Brain microvascular endothelial cell (primary cell): ENCODE measurements around the gene EZH2.
A peak's percentile ranks its signal among the peaks of the same experiment; 100 is the strongest.

Experiments
- DNase-seq: peaks from one replicate; pipeline ENCODE4 v3.0.0-alpha.2; 2020
- H3K27ac ChIP-seq: fragments of 250-450 bp; sonication (Bioruptor Pico); 2 replicates; pipeline ENCODE4 v1.5.1; 2020; ENCODE audit warnings: mild to moderate bottlenecking, moderate library complexity
- H3K27me3 ChIP-seq: fragments of 250-450 bp; sonication (Bioruptor Pico); replicated peaks from 2 replicates; pipeline ENCODE4 v1.5.1; 2020; ENCODE audit warnings: mild to moderate bottlenecking
- H3K36me3 ChIP-seq: fragments of 250-450 bp; sonication (Bioruptor Pico); replicated peaks from 2 replicates; pipeline ENCODE4 v1.5.1; 2020; ENCODE audit warnings: mild to moderate bottlenecking
- H3K4me3 ChIP-seq: 2 replicates; pipeline ENCODE4 v1.5.1; 2011; ENCODE audit warnings: low read depth, mild to moderate bottlenecking, control low read depth, low read length, moderate library complexity
- CTCF ChIP-seq: IDR thresholded peaks from 2 replicates; pipeline ENCODE4 v1.5.1; 2011; ENCODE audit warnings: low read depth, mild to moderate bottlenecking, moderate library complexity, low read length, control low read depth, inconsistent platforms; ENCODE audit errors: missing control alignments
- in situ Hi-C: cut with HindIII; loops from 2 replicates; pipeline ENCODE4 v1.10.0; 2017; ENCODE audit warnings: low sequenced_read_pairs, low pct_ligation_motif_present

The EZH2 gene

GRCh38 chr7:148854983-148855382 is 29.1 kb downstream of the EZH2 start:
- H3K27me3 ChIP-seq, result no peaks in the 10 kb centered on the region

GRCh38 chr7:148852272-148852671 is 31.8 kb downstream of the EZH2 start:
- no peaks in the 10 kb centered on the region for H3K36me3 ChIP-seq
- H3K27me3 ChIP-seq, result no peaks in the 10 kb centered on the region
- H3K4me3 ChIP-seq, result no peak overlapping the region
- in situ Hi-C loops, result no loop called here
- no peak overlapping the region for H3K27ac ChIP-seq
- DNase-seq, result peak; percentile 52
- TF ChIP-seq CTCF, result no peak

More at GRCh38 chr7:148854983-148855382, 29.1 kb downstream of the EZH2 start:
- Histone ChIP-seq H3K4me3 (no peak overlapping the region), H3K27ac (no peak overlapping the region), H3K36me3 (no peaks in the 10 kb centered on the region)
- in situ Hi-C loops, result no loop called here
- no peak for DNase-seq
- TF ChIP-seq CTCF, result no peak

GRCh38 chr7:148850564-148850963 is 33.5 kb downstream of the EZH2 start:
- in situ Hi-C loops, result no loop called here
- TF ChIP-seq CTCF, result no peak
- no peaks in the 10 kb centered on the region for H3K36me3 ChIP-seq

GRCh38 chr7:148849393-148850098 is 34.5 kb downstream of the EZH2 start:
- Histone ChIP-seq H3K27ac (no peak overlapping the region), H3K4me3 (no peak overlapping the region), H3K36me3 (no peaks in the 10 kb centered on the region), H3K27me3 (no peaks in the 10 kb centered on the region)
- no peak for TF ChIP-seq CTCF
- in situ Hi-C loops, result no loop called here
- no peak for DNase-seq

More at GRCh38 chr7:148850564-148850963, 33.5 kb downstream of the EZH2 start:
- DNase-seq, result no peak
- Histone ChIP-seq H3K4me3 (no peak overlapping the region), H3K27me3 (no peaks in the 10 kb centered on the region), H3K27ac (no peak overlapping the region)

- no peak for DNase-seq
- Histone ChIP-seq H3K27me3 (no peaks in the 10 kb centered on the region), H3K27ac (no peak overlapping the region), H3K4me3 (no peak overlapping the region), H3K36me3 (no peaks in the 10 kb centered on the region)
- in situ Hi-C loops, result no loop called here
- TF ChIP-seq CTCF, result no peak
Measured at GRCh38 chr7:148847815-148848734, 36.0 kb downstream of the EZH2 start.
